ENCODE measurements around the gene MTTP. TPM values are rescaled to one million over a fixed set of nuclear protein-coding genes. Genes with fewer than 3 reads are reported as not detected.

Gene MTTP
- total RNA-seq, 1 experiment from 2014 or later = 0.20 TPM

- Histone ChIP-seq H3K27ac (ENCODE audit: low read depth, low read length) (no peak overlapping the region), H4K20me1 (ENCODE audit: insufficient read depth) (no peaks in the 10 kb centered on the region), H3K27me3 (ENCODE audit: insufficient read depth, low read length) (no peaks in the 10 kb centered on the region), H3K4me3 (replicated peaks in 1 of 2; ENCODE audit: low read depth in 1 of 2, low read length in 2 of 2) (no peak overlapping the region), H3K4me1 (ENCODE audit: control insufficient read depth in 1 of 2, insufficient read depth in 2 of 2, low read length in 2 of 2) (no peaks in the 10 kb centered on the region), H3K9ac (ENCODE audit: low read length) (no peak overlapping the region), H3K4me2 (ENCODE audit: low read length) (no peak overlapping the region), H3K79me2 (ENCODE audit: insufficient read depth, low read length) (no peaks in the 10 kb centered on the region), H2AFZ (ENCODE audit: low read depth, low read length, poor library complexity, severe bottlenecking) (no peak overlapping the region), H3K9me3 (ENCODE audit: control insufficient read depth in 1 of 2, insufficient read depth in 1 of 2, low read depth in 1 of 2, low read length in 2 of 2) (no peaks in the 10 kb centered on the region), H3K9me2 (ENCODE audit: insufficient read depth) (no peaks in the 10 kb centered on the region), H3K36me3 (ENCODE audit: control insufficient read depth in 1 of 2, insufficient read depth in 2 of 2, low read length in 2 of 2) (no peaks in the 10 kb centered on the region)
- ChIA-PET CTCF (no interaction called here), POLR2A (no interaction called here), RAD21 (ENCODE audit: low non-redundant PET in 1 of 2, low total read pairs in 2 of 2, uncharacterized antibody in 2 of 2, unreplicated experiment in 2 of 2) (no interaction called here)
- intact Hi-C loops (cut with micrococcal nuclease) = no loop called here
- no peak for ATAC-seq
- DNase-seq (ENCODE audit: low read depth, low spot score) = no peak
- TF ChIP-seq CTCF (IDR thresholded peaks at IDR 0.05 in 2 of 3, conservative IDR thresholded peaks at IDR 0.05 in 1 of 3; ENCODE audit: borderline replicate concordance in 1 of 3, insufficient read depth in 1 of 3, low read depth in 2 of 3, low read length in 2 of 3) (no peak), SP1 (IDR thresholded peaks at IDR 0.05; ENCODE audit: low read depth) (no peak), REST (IDR thresholded peaks at IDR 0.05; ENCODE audit: low read depth) (no peak), ELF1 (IDR thresholded peaks at IDR 0.05; ENCODE audit: borderline replicate concordance, low read depth) (no peak)
- BruUV-seq (replicated peaks) = no TSS peak
Observed at GRCh38 chr4:99645036-99645435, 70.4 kb downstream of the MTTP start.

Measured in HCT116 (cell line).